ENCODE measurements around the gene TUBA8. TPM values are rescaled to one million over a fixed set of nuclear protein-coding genes. Genes with fewer than 3 reads are reported as not detected.

The TUBA8 gene
- polyA plus RNA-seq, 12 donors = 9.2 to 24.4 (median 18.5) TPM; not detected in 1

- peak; percentile 93 for DNase-seq
These were observed 34.7 kb upstream of the TUBA8 start for GRCh38 chr22:18075720-18076497.

- no peak for DNase-seq
These were observed 33.4 kb upstream of the TUBA8 start for GRCh38 chr22:18077087-18077638.

- peak; percentile 96 for DNase-seq
These were observed 32.8 kb upstream of the TUBA8 start, which contains the start of gene PEX26 for GRCh38 chr22:18077639-18078328. PEX26 (plus strand) TSS chr22:18077990; CDS start chr22:18078377, 387 bp downstream.

GRCh38 chr22:18078329-18079041 is 32.1 kb upstream of the TUBA8 start:
- no peak for DNase-seq

GRCh38 chr22:18079706-18080233 is 30.8 kb upstream of the TUBA8 start:
- no peak for DNase-seq

- no peak for DNase-seq
These were observed 29.2 kb upstream of the TUBA8 start for GRCh38 chr22:18081416-18081815.

- no peak for DNase-seq
These were observed 28.1 kb upstream of the TUBA8 start for GRCh38 chr22:18082467-18082866.

GRCh38 chr22:18083406-18083805 is 27.2 kb upstream of the TUBA8 start:
- DNase-seq = no peak

GRCh38 chr22:18085188-18085587 is 25.4 kb upstream of the TUBA8 start:
- DNase-seq = no peak

GRCh38 chr22:18087350-18087855 is 23.2 kb upstream of the TUBA8 start:
- DNase-seq = no peak

GRCh38 chr22:18088825-18089568 is 21.6 kb upstream of the TUBA8 start:
- DNase-seq = no peak

GRCh38 chr22:18090286-18090685 is 20.3 kb upstream of the TUBA8 start:
- no peak for DNase-seq

- no peak for DNase-seq
These were observed 19.1 kb upstream of the TUBA8 start for GRCh38 chr22:18091478-18091877.

- peak; percentile 47 for DNase-seq
These were observed 18.6 kb upstream of the TUBA8 start for GRCh38 chr22:18091916-18092526.

- no peak for DNase-seq
These were observed 16.9 kb upstream of the TUBA8 start for GRCh38 chr22:18093661-18094060.

GRCh38 chr22:18095101-18095805 is 15.4 kb upstream of the TUBA8 start:
- no peak for DNase-seq

- no peak for DNase-seq
These were observed 13.8 kb upstream of the TUBA8 start for GRCh38 chr22:18096823-18097222.

GRCh38 chr22:18100781-18101180 is 9.8 kb upstream of the TUBA8 start:
- DNase-seq = no peak

GRCh38 chr22:18101536-18101935 is 9.1 kb upstream of the TUBA8 start:
- no peak for DNase-seq
